SK-N-SH treated with all-trans-retinoic acid at 6 μM for 48 hours (cell line): ENCODE data around the gene DNAH11.
A peak's percentile ranks its signal among the peaks of the same experiment; 100 is the strongest.

Source experiments
- ATAC-seq: fragments of 200-7000 bp; cut with Tn5 transposase; 3 replicates; pipeline ENCODE4 v1.9.1; 2020; ENCODE audit warnings: mild to moderate bottlenecking, moderate library complexity
- ARNTL ChIP-seq: fragments of 450-650 bp; formaldehyde crosslinking; IDR thresholded peaks from 2 replicates; pipeline ENCODE4 v1.5.0; 2020; ENCODE audit warnings: low read depth, mild to moderate bottlenecking, moderate library complexity, borderline replicate concordance
- BACH2 ChIP-seq: fragments of 250-450 bp; sonication (Bioruptor Pico); IDR thresholded peaks from 2 replicates; pipeline ENCODE4 v1.9.0; 2021; ENCODE audit warnings: mild to moderate bottlenecking, borderline replicate concordance
- CREB5 ChIP-seq: fragments of 250-450 bp; sonication (Bioruptor Pico); IDR thresholded peaks from 2 replicates; pipeline ENCODE4 v1.5.1; 2020; ENCODE audit warnings: low read depth, mild to moderate bottlenecking, moderate library complexity
- CSDC2 ChIP-seq: fragments of 250-450 bp; sonication (Bioruptor Pico); IDR thresholded peaks from 2 replicates; pipeline ENCODE4 v1.5.0; 2020; ENCODE audit warnings: mild to moderate bottlenecking, moderate library complexity
- CSRNP3 ChIP-seq: fragments of 250-450 bp; sonication (Bioruptor Pico); IDR thresholded peaks from 2 replicates; pipeline ENCODE4 v1.5.1; 2021; ENCODE audit warnings: mild to moderate bottlenecking, moderate library complexity
- ESRRG ChIP-seq: fragments of 250-450 bp; sonication (Bioruptor Pico); IDR thresholded peaks from 2 replicates; pipeline ENCODE4 v1.6.1; 2021; ENCODE audit warnings: mild to moderate bottlenecking
- GLIS3 ChIP-seq: fragments of 250-450 bp; sonication (Bioruptor Pico); IDR thresholded peaks from 2 replicates; pipeline ENCODE4 v1.5.0; 2020; ENCODE audit warnings: mild to moderate bottlenecking, moderate library complexity
- ISL1 ChIP-seq: fragments of 250-450 bp; sonication (Bioruptor Pico); IDR thresholded peaks from 2 replicates; pipeline ENCODE4 v2.1.2; 2022; ENCODE audit warnings: mild to moderate bottlenecking, moderate library complexity
- OSR1 ChIP-seq: fragments of 250-450 bp; sonication (Bioruptor Pico); IDR thresholded peaks from 2 replicates; pipeline ENCODE4 v1.8.0; 2022; ENCODE audit warnings: moderate library complexity, mild to moderate bottlenecking, inconsistent platforms
- POU6F1 ChIP-seq: fragments of 250-450 bp; sonication (Bioruptor Pico); IDR thresholded peaks from 2 replicates; pipeline ENCODE4 v1.8.0; 2021; ENCODE audit warnings: low read depth, mild to moderate bottlenecking, moderate library complexity, borderline replicate concordance
- RARB ChIP-seq: fragments of 250-450 bp; sonication (Bioruptor Pico); IDR thresholded peaks from 2 replicates; pipeline ENCODE4 v1.8.0; 2021; ENCODE audit warnings: mild to moderate bottlenecking, moderate library complexity
- SNAI2 ChIP-seq: fragments of 250-450 bp; sonication (Bioruptor Pico); IDR thresholded peaks from 2 replicates; pipeline ENCODE4 v1.5.0; 2020; ENCODE audit warnings: mild to moderate bottlenecking, moderate library complexity
- TCF4 ChIP-seq: fragments of 250-450 bp; sonication (Bioruptor Pico); IDR thresholded peaks from 2 replicates; pipeline ENCODE4 v1.8.0; 2021; ENCODE audit warnings: mild to moderate bottlenecking, moderate library complexity, borderline replicate concordance
- TOX ChIP-seq: fragments of 250-450 bp; sonication (Bioruptor Pico); IDR thresholded peaks from 2 replicates; pipeline ENCODE4 v1.8.0; 2021; ENCODE audit warnings: mild to moderate bottlenecking, moderate library complexity, borderline replicate concordance
- ZC3H10 ChIP-seq: fragments of 250-450 bp; sonication (Bioruptor Pico); IDR thresholded peaks from 2 replicates; pipeline ENCODE4 v1.5.1; 2021; ENCODE audit warnings: mild to moderate bottlenecking, moderate library complexity
- ZFP3 ChIP-seq: fragments of 250-450 bp; sonication (Bioruptor Pico); IDR thresholded peaks from 2 replicates; pipeline ENCODE4 v1.5.0; 2020; ENCODE audit warnings: mild to moderate bottlenecking, moderate library complexity
- ZNF565 ChIP-seq: fragments of 450-650 bp; formaldehyde crosslinking; conservative IDR thresholded peaks from 2 replicates; pipeline ENCODE4 v1.5.0; 2020; ENCODE audit warnings: low read depth, mild to moderate bottlenecking, moderate library complexity
- ZNF70 ChIP-seq: fragments of 450-650 bp; formaldehyde crosslinking; IDR thresholded peaks from 2 replicates; pipeline ENCODE4 v1.5.0; 2020; ENCODE audit warnings: mild to moderate bottlenecking, moderate library complexity
- ZNF8 ChIP-seq: fragments of 450-650 bp; formaldehyde crosslinking; IDR thresholded peaks from 2 replicates; pipeline ENCODE4 v1.5.0; 2020; ENCODE audit warnings: mild to moderate bottlenecking, moderate library complexity
- TF ChIP-seq, protein P1 (sequence below): fragments of 250-450 bp; sonication (Bioruptor Pico); IDR thresholded peaks from 2 replicates; pipeline ENCODE4 v1.5.0; 2020; ENCODE audit warnings: mild to moderate bottlenecking, moderate library complexity
- TF ChIP-seq, protein P2 (sequence below): fragments of 250-450 bp; sonication (Bioruptor Pico); IDR thresholded peaks from 2 replicates; pipeline ENCODE4 v1.8.0; 2020; ENCODE audit warnings: mild to moderate bottlenecking, moderate library complexity, borderline replicate concordance

DNAH11 gene

DNA sequence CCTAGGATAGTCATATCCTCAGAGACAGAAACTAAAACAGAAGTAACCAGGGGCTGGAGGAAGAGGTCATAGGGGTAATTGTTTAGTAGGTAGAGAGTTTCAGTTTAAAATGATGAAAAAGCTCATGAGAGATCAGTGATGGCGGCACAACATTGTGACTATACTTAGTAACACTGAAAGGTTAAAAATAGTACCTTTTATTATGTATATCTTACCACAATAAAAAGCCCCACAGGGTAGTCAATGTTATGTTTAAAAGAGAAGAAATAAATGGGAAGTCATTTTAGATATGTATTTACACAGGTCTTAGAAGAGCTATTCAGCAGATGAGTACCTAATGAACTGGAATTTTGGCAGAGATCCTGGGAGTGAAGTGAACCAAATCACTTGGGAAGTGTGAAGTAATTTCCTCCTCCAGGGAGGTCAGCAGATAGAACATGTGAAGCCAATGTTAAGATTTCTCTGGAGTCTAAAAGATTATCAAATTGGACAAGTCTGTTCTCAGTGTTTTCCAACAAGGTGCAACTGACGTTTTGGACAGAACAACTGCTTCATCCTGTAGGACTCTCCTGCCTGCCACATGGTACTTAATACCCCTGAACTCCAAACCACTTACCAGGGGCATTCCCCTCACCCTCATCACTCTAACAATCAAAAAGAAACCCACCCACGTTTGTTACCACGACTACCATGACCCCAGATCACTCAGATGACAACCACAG is 396.5 kb downstream of the DNAH11 start:
- ATAC-seq = no peak
- TF ChIP-seq BACH2 (CRISPR knock-in tag) (no peak), ZNF565 (no peak), ESRRG (CRISPR knock-in tag) (no peak), OSR1 (CRISPR knock-in tag) (no peak), TCF4 (no peak), CREB5 (no peak), ZNF70 (CRISPR knock-in tag) (no peak), SNAI2 (no peak), RARB (CRISPR knock-in tag) (no peak), ISL1 (CRISPR knock-in tag) (no peak), CSDC2 (CRISPR knock-in tag) (no peak)
- TF ChIP-seq, protein P1, sequence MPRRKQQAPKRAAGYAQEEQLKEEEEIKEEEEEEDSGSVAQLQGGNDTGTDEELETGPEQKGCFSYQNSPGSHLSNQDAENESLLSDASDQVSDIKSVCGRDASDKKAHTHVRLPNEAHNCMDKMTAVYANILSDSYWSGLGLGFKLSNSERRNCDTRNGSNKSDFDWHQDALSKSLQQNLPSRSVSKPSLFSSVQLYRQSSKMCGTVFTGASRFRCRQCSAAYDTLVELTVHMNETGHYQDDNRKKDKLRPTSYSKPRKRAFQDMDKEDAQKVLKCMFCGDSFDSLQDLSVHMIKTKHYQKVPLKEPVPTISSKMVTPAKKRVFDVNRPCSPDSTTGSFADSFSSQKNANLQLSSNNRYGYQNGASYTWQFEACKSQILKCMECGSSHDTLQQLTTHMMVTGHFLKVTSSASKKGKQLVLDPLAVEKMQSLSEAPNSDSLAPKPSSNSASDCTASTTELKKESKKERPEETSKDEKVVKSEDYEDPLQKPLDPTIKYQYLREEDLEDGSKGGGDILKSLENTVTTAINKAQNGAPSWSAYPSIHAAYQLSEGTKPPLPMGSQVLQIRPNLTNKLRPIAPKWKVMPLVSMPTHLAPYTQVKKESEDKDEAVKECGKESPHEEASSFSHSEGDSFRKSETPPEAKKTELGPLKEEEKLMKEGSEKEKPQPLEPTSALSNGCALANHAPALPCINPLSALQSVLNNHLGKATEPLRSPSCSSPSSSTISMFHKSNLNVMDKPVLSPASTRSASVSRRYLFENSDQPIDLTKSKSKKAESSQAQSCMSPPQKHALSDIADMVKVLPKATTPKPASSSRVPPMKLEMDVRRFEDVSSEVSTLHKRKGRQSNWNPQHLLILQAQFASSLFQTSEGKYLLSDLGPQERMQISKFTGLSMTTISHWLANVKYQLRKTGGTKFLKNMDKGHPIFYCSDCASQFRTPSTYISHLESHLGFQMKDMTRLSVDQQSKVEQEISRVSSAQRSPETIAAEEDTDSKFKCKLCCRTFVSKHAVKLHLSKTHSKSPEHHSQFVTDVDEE (CRISPR knock-in tag) = no peak

DNA sequence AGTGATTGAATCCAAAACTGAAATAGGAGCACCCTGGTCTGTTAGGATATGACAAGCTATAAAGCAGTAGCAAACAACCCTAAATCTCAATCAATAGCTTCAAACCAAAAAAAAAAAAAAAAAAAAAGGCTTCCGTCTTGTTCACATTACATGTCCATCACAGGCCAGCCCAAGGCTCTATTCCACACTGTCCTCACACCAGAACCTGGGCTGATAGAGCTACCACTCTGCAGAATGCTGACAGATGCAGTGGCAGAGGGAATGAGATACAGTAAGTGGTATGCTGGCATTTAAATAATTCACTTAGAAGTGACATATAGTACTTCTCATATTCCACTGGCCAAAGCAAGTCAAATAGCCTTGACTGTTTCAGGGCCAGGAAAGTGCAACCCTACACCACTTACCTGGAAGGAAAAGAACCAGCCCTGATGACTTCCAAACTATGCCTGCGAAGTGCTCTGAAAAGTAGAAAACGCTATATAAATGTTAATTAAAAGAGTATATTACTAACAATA is 397.1 kb downstream of the DNAH11 start:
- no peak for TF ChIP-seq GLIS3
- TF ChIP-seq BACH2 (CRISPR knock-in tag) = no peak
- no peak for TF ChIP-seq CREB5
- no peak for TF ChIP-seq OSR1 (CRISPR knock-in tag)
- no peak for TF ChIP-seq RARB (CRISPR knock-in tag)
- peak; percentile 18; the same call in 1 of the 3 replicates for ATAC-seq

DNA sequence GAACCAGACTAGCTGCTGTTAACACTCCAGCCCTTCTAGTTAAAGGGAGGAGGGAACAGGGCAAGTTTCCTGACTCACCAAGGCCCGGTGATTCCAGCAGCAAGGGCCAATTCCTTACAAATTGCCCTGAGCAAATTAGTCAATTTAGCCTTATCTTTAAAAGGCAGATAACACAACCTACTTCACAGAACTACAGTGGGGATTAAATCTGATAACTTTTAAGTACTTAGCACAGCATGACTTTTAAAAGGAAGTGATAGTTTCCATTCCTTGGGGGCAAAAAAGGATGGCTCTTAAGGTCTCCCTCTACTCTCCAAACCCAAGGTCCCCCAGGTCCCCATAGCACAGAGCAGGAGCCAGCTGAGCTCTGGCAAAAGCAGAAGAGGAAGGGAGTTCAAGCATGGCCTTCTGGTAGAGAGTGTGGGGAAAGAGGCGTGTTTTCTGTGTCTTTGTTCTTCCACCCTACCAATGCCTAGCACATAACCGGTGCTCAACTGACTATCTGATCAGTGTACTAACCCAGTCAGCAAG is 398.8 kb downstream of the DNAH11 start:
- no peak for ATAC-seq
- no peak for TF ChIP-seq TOX (CRISPR knock-in tag)
- no peak for TF ChIP-seq ZNF565
- no peak for TF ChIP-seq ARNTL (CRISPR knock-in tag)

GRCh38 chr7:21942955-21943354 is 400.1 kb downstream of the DNAH11 start:
- TF ChIP-seq, protein P2, sequence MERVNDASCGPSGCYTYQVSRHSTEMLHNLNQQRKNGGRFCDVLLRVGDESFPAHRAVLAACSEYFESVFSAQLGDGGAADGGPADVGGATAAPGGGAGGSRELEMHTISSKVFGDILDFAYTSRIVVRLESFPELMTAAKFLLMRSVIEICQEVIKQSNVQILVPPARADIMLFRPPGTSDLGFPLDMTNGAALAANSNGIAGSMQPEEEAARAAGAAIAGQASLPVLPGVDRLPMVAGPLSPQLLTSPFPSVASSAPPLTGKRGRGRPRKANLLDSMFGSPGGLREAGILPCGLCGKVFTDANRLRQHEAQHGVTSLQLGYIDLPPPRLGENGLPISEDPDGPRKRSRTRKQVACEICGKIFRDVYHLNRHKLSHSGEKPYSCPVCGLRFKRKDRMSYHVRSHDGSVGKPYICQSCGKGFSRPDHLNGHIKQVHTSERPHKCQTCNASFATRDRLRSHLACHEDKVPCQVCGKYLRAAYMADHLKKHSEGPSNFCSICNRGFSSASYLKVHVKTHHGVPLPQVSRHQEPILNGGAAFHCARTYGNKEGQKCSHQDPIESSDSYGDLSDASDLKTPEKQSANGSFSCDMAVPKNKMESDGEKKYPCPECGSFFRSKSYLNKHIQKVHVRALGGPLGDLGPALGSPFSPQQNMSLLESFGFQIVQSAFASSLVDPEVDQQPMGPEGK (CRISPR knock-in tag) = no peak
- TF ChIP-seq POU6F1 = no peak
- ATAC-seq = no peak

DNA sequence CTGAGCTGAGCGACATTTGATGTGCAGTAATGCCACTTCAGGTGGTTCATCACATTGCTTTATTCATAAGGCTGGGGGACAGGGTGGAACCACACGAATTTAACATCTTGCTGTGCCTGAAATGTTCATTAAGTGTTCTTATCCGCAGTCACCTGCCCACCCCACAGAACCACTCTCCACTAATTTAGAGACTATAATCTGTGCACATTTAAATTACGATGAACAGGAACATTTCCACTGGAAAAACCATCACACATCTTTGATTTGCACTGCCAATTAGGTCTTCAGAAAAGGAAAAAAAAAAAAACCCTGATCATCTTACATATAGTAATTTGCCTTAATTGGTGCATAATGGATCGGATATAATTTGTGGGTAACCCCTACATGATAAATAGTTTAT is 400.6 kb downstream of the DNAH11 start:
- no peak for ATAC-seq
- TF ChIP-seq CSDC2 (CRISPR knock-in tag) (no peak), SNAI2 (no peak), CSRNP3 (CRISPR knock-in tag) (no peak), ARNTL (CRISPR knock-in tag) (no peak), ISL1 (CRISPR knock-in tag) (no peak), ZC3H10 (CRISPR knock-in tag) (no peak), RARB (CRISPR knock-in tag) (no peak), ESRRG (CRISPR knock-in tag) (no peak), POU6F1 (no peak), TOX (CRISPR knock-in tag) (no peak), BACH2 (CRISPR knock-in tag) (no peak), ZNF8 (CRISPR knock-in tag) (no peak), ZFP3 (CRISPR knock-in tag) (no peak)
